Measurements from ENCODE around the gene SS18.

Gene SS18

DNA sequence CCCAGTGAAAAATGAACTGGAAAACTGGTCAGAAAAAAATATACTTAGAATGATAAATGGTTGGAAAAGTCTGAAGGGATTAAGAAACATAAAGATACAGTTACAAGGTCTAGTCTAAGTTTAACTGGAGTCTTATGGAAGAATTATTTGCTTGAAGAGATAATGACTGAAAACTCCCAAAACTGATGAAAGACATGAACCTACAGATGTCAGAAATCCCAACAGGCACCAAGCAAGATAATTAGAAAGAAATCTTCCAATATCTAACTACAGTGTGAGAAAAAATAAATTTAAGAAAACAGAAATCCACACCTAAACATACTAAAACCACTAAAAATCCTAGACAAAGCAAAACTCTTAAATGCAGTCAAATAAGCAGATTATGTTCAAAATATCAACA, 19.4 kb downstream of the SS18 start:
- DNase-seq = no peak

- no peak for DNase-seq
Observed at GRCh38 chr18:26059357-26059756, 31.1 kb downstream of the SS18 start.

DNA sequence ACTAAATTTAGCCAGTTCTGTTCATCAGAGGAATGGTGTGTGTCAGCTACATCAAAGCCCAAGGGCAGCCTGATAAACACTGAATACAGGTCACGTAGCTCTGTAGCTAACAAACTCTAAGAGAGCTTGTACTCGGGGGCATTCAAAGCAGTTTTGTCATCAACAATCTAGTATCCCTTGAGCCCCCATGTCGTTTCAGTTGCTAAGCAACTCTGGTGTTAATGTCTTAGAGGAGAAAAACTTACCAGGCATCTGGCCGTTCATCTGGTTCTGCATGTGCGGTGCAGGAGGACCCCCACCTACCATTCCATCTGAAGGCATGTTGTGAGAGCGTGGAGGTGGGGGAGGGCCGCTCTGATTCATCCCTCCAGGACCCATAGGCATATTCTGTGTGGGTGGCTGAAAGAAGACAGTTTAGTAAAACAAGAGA, 33.1 kb downstream of the SS18 start:
- no peak for DNase-seq

- DNase-seq = no peak
Observed at GRCh38 chr18:26056291-26056690, 34.1 kb downstream of the SS18 start.

DNA sequence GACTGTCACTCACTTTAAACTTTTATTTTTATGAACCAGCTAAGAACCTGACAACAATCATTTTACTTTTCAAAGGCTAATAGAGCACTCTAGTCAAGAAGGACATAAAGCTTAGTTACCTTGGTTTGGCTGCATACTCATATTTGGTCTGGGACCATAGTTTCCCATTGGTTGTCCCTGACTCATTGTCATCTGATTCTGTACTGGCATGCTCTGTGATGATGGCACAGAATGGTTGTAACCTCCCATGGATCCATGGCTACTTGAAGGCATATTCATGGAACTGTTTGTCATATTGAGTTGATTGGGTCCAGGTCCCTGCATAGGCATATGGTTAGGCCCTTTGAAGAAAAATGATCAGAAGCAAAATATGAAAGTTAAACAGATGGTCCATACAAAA, 37.9 kb downstream of the SS18 start:
- DNase-seq = no peak

- DNase-seq = no peak
Observed at GRCh38 chr18:26051843-26052242, 38.6 kb downstream of the SS18 start.

DNA sequence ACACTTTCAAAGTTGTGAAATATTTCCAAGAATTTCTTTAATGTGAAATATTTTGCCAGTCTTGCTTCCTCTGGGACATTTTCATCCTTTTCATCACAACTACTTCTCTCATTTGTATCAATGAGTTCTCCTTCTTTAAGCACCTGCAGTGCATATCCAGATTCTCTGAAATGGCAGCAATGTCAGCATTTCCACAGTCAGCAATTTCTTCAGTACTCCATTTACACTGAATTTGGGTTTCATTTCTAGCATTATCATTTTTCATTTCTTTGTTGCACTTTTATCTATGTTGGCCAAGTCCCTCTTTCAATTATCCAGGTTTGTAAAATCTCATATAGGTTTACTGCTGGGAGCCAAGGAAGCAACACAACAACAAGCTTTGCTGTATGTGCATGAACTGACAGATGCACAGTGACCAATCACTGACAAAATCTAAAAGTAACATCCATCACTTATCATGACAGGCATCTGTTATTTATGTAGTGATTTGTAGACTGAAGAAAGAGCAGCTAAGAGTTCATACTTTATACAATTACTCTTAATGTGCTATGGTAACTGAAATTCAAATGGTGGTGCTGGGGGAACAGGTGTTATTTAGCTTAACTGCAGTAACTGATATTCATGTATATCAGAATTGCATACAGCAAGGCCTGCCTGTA, 43.9 kb downstream of the SS18 start:
- DNase-seq = no peak

DNA sequence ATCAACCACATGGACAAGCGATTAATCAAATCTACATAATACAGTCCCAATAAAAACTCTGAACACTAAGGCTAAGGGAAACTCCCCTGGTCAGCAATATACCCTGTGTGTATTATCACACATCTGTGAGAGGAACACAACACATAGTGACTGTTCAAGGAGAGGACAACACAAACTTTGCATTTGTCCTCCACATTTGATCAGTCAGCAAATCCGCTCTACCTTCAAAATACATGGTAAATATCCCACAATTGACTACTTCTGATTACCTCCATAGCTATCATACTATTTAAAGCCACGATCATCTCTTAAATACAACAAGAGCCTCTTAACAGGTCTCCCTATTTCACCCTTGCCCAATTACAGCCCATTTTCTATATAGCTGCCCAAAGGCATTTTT, 45.6 kb downstream of the SS18 start:
- DNase-seq = no peak

DNA sequence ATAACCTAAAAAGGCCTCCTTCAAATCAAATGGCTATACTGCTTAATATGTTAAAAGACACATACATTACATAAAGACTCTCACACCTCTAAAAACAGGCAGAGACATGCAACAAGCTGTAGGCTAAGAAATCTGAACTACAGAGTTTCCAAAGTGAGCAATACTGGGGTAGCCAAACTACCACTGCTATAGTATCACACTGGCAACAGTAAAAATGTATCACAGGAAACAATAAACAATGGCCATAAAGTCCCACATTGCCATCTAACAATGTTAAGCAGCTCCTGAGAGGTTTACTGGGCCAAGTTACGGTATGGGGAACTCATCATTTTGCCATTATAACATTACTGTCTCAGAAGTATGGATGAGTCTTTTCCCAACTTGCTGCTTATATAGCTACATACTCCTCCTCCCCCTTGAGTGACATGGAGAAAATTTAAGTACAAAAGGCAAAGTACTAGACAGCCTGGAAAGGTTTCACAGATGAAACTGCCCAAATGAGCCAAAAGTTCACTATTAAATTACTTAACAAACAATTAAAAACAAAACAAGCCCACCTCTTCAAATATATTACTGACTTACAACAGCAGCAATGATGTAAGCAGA, 50.3 kb downstream of the SS18 start:
- DNase-seq = no peak

- no peak for DNase-seq
Observed at GRCh38 chr18:26039203-26039602, 51.2 kb downstream of the SS18 start.

- no peak for DNase-seq
Observed at GRCh38 chr18:26036635-26037034, 53.8 kb downstream of the SS18 start.

- no peak for DNase-seq
Observed at GRCh38 chr18:26034850-26035497, 55.4 kb downstream of the SS18 start.

DNA sequence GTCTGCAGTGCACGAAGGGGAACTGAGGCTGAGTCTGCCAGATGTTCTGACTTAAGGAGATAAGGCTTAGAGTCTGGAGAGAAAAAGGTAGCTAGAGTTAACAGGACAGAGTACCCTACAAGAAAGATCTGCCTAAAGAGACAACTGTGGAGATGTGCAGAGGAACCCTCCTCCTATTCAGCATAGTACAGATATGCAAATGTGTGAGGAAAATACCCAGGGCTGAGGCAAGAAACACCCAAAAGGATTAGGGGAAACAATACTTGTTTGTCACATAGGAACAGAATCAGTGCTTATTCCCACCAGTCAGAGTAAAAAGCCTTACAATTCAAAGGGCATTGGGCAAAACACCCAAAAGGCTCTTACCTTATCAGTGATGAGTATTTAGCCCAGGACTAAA, 67.8 kb downstream of the SS18 start:
- DNase-seq = no peak

DNA sequence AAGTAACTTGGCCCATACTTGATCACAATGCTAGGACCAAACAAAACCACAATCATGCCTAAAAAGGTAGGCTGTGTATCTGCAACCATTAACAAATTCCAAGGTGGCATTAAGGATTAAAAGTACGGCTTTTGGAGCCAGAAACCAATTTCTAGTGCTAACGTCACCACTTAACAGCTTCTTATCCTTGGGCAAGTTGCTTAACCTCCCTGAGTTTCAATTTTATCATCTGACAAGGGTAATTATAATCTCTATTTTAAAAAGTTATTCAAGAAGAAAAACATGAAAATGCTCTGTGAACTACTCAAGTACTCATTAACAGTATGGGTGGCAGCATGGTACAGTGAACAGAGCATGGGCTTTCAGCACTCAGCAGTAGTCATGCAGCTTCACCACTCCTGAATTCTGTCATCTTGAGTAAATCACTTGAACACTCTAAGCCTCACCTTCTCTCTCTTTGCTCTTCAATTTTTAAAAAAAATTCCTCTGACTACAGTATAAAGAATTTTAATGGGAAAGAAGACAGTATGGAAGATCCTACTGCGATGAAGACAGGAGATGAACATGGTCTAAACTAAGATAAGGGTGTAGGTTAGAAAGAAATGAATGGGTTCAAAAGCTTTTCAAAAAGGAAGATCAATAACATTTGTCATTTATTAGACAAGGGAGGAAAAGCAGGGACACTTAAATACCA, 69.2 kb downstream of the SS18 start:
- no peak for DNase-seq

GRCh38 chr18:26017929-26018328, 72.5 kb downstream of the SS18 start:
- DNase-seq = no peak

DNA sequence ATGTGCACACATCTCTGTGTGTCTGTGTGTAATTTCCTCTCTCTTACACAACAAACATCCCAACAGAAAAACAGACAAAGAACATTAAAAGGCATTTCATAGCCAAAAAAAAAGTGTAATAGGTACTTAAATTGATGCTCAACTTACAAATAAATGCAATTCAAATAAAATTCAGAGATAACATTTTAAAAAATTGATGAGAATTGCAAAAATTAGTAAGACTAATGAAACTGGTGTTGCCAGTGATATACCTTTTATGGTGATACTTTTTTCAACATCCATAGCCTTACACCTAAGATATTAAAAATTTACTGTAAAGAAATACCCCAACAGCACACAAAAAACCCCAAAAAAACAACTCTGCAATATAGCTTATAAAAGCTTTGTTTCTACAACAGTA, 76.0 kb downstream of the SS18 start:
- DNase-seq = no peak

GRCh38 chr18:26008619-26009018, 81.8 kb downstream of the SS18 start:
- DNase-seq = no peak

DNA sequence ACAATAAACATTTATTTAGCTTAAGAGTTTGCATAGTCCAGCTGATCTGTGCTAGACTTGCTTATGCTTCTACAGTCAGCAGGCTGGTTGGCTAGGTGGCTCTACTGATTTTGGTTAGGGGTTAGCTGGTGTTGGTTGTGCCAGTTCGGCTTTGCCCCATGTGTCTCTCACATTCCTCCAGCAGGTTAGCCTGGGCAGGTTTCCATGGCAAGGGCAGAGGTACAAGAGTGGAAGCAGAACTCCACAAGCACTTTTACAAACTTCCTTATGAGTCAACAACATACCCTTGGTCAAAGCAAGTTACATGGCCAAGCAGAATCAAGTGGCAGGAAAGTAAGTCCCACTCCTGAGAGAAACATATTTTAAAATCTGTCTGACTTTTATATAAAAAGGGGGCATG, 82.3 kb downstream of the SS18 start:
- no peak for DNase-seq

GRCh38 chr18:26005950-26006349, 84.5 kb downstream of the SS18 start:
- no peak for DNase-seq

- DNase-seq = peak in 1 of 2 experiments; percentile 31
Observed at GRCh38 chr18:26004832-26005231, 85.6 kb downstream of the SS18 start.

GRCh38 chr18:26003817-26004216, 86.6 kb downstream of the SS18 start:
- DNase-seq = no peak

GRCh38 chr18:26003356-26003755, 87.1 kb downstream of the SS18 start:
- DNase-seq = no peak

DNA sequence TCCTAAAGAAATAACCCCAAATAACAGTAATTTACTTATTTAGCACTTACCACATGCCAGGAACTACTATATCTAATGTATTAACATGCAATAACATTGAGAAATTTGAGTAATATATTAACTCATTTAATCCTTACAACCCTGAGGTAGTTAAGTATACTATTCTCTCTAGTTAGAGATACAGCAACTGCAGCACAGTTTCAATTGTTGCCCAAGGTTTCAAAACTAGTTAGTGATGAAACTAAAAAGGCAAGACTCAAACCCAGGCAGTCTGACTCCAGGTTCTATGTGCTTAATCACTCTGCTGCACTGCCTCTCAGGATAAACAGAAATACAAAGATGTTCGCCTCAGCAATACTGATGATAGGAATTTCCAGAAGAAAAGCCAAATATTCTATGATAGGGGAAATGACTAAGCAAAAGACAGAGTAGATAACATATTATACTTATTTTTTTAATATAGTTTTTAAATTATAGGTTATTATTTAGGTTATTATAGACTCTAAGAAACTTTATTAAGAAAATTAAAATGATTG, 88.0 kb downstream of the SS18 start:
- DNase-seq = no peak

- DNase-seq = no peak
Observed at GRCh38 chr18:25998461-25998860, 92.0 kb downstream of the SS18 start.

Measured in NCI-H187 (cell line).